Fibroblast of lung (primary cell): ENCODE measurements around the gene ANKRD16. TPM values are rescaled to one million over a fixed set of nuclear protein-coding genes. Genes with fewer than 3 reads are reported as not detected.
"Not testable (repeated sequence)": the region's sequence is repeated elsewhere in the genome, so short reads cannot be mapped to it uniquely, and the experiment has no call there.

Source experiments
- DNase-seq, 2 donors: peaks; one replicate each; pipeline versions ENCODE4 v3.0.0 to v3.0.0-alpha.2; 2010; ENCODE audit warnings: low read depth in 2 of 2
- H2AFZ ChIP-seq: 2 replicates; pipeline ENCODE4 v1.5.1; 2012; ENCODE audit warnings: low read length, control low read depth, inconsistent platforms
- H3K27ac ChIP-seq: 2 replicates; pipeline ENCODE4 v1.5.1; 2011; ENCODE audit warnings: low read length, control low read depth; ENCODE audit not compliant: insufficient read depth
- H3K27me3 ChIP-seq: 2 replicates; pipeline ENCODE4 v1.5.1; 2011; ENCODE audit warnings: mild to moderate bottlenecking, low read length; ENCODE audit not compliant: control insufficient read depth, insufficient read depth
- H3K36me3 ChIP-seq: 2 replicates; pipeline ENCODE4 v1.5.1; 2011; ENCODE audit warnings: low read length; ENCODE audit not compliant: control insufficient read depth, insufficient read depth
- H3K4me1 ChIP-seq: 2 replicates; pipeline ENCODE4 v1.5.1; 2011; ENCODE audit warnings: low read length; ENCODE audit not compliant: control insufficient read depth, insufficient read depth; ENCODE audit errors: extremely low read depth
- H3K4me2 ChIP-seq: 2 replicates; pipeline ENCODE4 v1.5.1; 2011; ENCODE audit warnings: low read length, control low read depth; ENCODE audit not compliant: insufficient read depth; ENCODE audit errors: extremely low read depth
- H3K4me3 ChIP-seq, 4 experiments: fragments of 200-600 bp in 1 of 4; sonication (generic) in 1 of 4; replicated peaks in 1 of 4; 2 replicates each; pipeline ENCODE4 v1.5.1; 2011 to 2016; ENCODE audit warnings: low read length in 4 of 4, low read depth in 3 of 4, mild to moderate bottlenecking in 3 of 4, control low read depth in 2 of 4, inconsistent platforms in 1 of 4, mixed read lengths in 1 of 4; ENCODE audit not compliant: insufficient read depth in 1 of 4; ENCODE audit errors: control extremely low read depth in 1 of 4
- H3K79me2 ChIP-seq: 2 replicates; pipeline ENCODE4 v1.5.1; 2012; ENCODE audit warnings: mild to moderate bottlenecking, low read length, inconsistent platforms; ENCODE audit not compliant: control insufficient read depth, insufficient read depth
- H3K9ac ChIP-seq: 2 replicates; pipeline ENCODE4 v1.5.1; 2011; ENCODE audit warnings: mild to moderate bottlenecking, low read length, control low read depth; ENCODE audit not compliant: insufficient read depth
- H3K9me3 ChIP-seq: 2 replicates; pipeline ENCODE4 v1.5.1; 2012; ENCODE audit warnings: low read depth, low read length; ENCODE audit not compliant: control insufficient read depth, insufficient read depth
- H4K20me1 ChIP-seq: 2 replicates; pipeline ENCODE4 v1.5.1; 2011; ENCODE audit warnings: low read length; ENCODE audit not compliant: control insufficient read depth, insufficient read depth; ENCODE audit errors: extremely low read depth
- CTCF ChIP-seq, 2 donors: IDR thresholded peaks in 1 of 2; conservative IDR thresholded peaks in 1 of 2; 1 replicate in 1 of 2; 2 replicates in 1 of 2; pipeline ENCODE4 v1.5.1; 2011 to 2012; ENCODE audit warnings: low read length in 2 of 2, control low read depth in 1 of 2, inconsistent platforms in 1 of 2, low read depth in 1 of 2, mild to moderate bottlenecking in 1 of 2
- EZH2 ChIP-seq: IDR thresholded peaks from 2 replicates; pipeline ENCODE4 v1.5.1; 2012; ENCODE audit warnings: low read length, control low read depth, mild to moderate bottlenecking; ENCODE audit errors: missing control alignments
- polyA plus RNA-seq, 2 donors: library from polyadenylated mRNA; depleted of rRNA in 1 of 2; stranded (reverse) in 1 of 2; unstranded in 1 of 2; fragments of >200 nt; gene quantifications; 2 replicates each; pipeline ENCODE4 v1.2.1, GENCODE V29; 2011 to 2012; ENCODE audit warnings: missing spikeins in 1 of 2
- total RNA-seq: library from RNA; depleted of rRNA; stranded (reverse); fragments of >200 nt; gene quantifications from 2 replicates; pipeline ENCODE4 v1.2.1, GENCODE V29; 2014

The ANKRD16 gene
- total and polyA plus RNA-seq, 2 donors (not counting 1 experiment from before 2014, with no cell fraction given), result 4.0 to 9.9 TPM

- no peaks in the 10 kb centered on the region for H3K4me1 ChIP-seq
- no peak overlapping the region for H3K4me3 ChIP-seq
- no peak overlapping the region for H3K4me2 ChIP-seq
- no peaks in the 10 kb centered on the region for H3K79me2 ChIP-seq
- H4K20me1 ChIP-seq, result no peaks in the 10 kb centered on the region
- no peak overlapping the region for H2AFZ ChIP-seq
- TF ChIP-seq EZH2 (no peak), CTCF (conservative IDR thresholded peaks at IDR 0.05 in 1 of 2, IDR thresholded peaks at IDR 0.05 in 1 of 2; ENCODE audit: low read depth in 1 of 2, low read length in 2 of 2) (no peak)
- H3K27me3 ChIP-seq, result no peaks in the 10 kb centered on the region
- H3K9me3 ChIP-seq, result no peaks in the 10 kb centered on the region
- no peak for DNase-seq
- no peaks in the 10 kb centered on the region for H3K36me3 ChIP-seq
- H3K9ac ChIP-seq, result no peak overlapping the region
- H3K27ac ChIP-seq, result no peak overlapping the region
These were observed 61.9 kb downstream of the ANKRD16 start for GRCh38 chr10:5827841-5828240.

DNA sequence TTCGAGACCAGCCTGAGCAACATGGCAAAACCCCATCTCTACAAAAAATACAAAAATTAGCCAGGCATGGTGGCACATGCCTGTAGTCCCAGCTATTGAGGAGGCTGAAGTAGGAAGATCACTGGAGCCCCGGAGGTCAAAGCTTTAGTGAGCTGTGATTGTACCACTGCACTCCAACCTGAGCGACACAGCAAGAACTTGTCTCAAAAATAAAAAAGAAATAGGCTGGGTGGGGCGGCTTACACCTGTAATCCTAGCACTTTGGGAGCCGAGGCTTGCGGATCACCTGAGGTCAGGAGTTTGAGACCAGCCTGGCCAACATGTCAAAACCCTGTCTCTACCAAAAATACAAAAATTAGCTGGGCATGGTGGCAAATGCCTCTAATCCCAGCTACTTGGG lies 63.2 kb downstream of the ANKRD16 start:
- not testable (repeated sequence) for DNase-seq, H3K36me3 ChIP-seq, H3K4me1 ChIP-seq, H4K20me1 ChIP-seq, H3K9ac ChIP-seq, H3K79me2 ChIP-seq, H3K4me3 ChIP-seq, H3K27ac ChIP-seq, H3K27me3 ChIP-seq, H3K9me3 ChIP-seq, H3K4me2 ChIP-seq, H2AFZ ChIP-seq

DNA sequence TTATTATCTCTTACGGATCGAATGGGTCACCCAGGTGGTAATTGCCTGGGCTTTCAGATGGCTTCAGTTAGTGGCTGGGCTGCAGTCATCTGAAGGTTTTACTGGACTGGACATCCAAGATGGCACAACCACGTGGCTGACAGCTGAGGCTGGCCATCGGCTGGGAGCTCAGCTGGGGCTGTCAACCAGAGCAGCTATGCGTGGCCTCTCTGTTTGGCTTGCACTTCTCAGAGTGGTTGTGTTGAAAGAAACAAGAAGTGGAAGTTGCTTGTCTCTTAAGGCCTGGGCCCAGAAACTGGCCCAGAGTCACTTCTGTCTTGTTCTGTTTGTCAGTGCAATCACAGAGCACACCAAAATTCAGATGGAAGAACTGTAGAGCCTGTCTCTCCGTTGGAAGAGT lies 70.8 kb downstream of the ANKRD16 start:
- Histone ChIP-seq H3K27ac (no peak overlapping the region), H3K27me3 (no peaks in the 10 kb centered on the region), H3K4me2 (no peak overlapping the region), H3K4me3 (no peak overlapping the region), H3K4me1 (no peaks in the 10 kb centered on the region), H3K79me2 (no peaks in the 10 kb centered on the region), H3K36me3 (no peaks in the 10 kb centered on the region), H3K9me3 (no peaks in the 10 kb centered on the region), H3K9ac (no peak overlapping the region), H2AFZ (no peak overlapping the region), H4K20me1 (no peaks in the 10 kb centered on the region)
- no peak for DNase-seq
- TF ChIP-seq EZH2, result no peak
- no peak for TF ChIP-seq CTCF (conservative IDR thresholded peaks at IDR 0.05 in 1 of 2, IDR thresholded peaks at IDR 0.05 in 1 of 2; ENCODE audit: low read depth in 1 of 2, low read length in 2 of 2)

GRCh38 chr10:5818048-5818331 lies 71.7 kb downstream of the ANKRD16 start:
- Histone ChIP-seq H3K4me2 (no peak overlapping the region), H4K20me1 (no peaks in the 10 kb centered on the region), H3K4me1 (no peaks in the 10 kb centered on the region), H2AFZ (no peak overlapping the region), H3K36me3 (no peaks in the 10 kb centered on the region), H3K9ac (no peak overlapping the region), H3K27me3 (no peaks in the 10 kb centered on the region), H3K9me3 (no peaks in the 10 kb centered on the region), H3K4me3 (no peak overlapping the region), H3K79me2 (peaks cover 2% of the 10 kb centered on the region), H3K27ac (no peak overlapping the region)
- TF ChIP-seq EZH2 (no peak), CTCF (conservative IDR thresholded peaks at IDR 0.05 in 1 of 2, IDR thresholded peaks at IDR 0.05 in 1 of 2; ENCODE audit: low read depth in 1 of 2, low read length in 2 of 2) (no peak)
- DNase-seq, result no peak
